Hepatic stellate cell (primary cell): Measurements from ENCODE around the gene PTEN.
A peak's percentile ranks its signal among the peaks of the same experiment; 100 is the strongest.
"Not testable (repeated sequence)": the region's sequence is repeated elsewhere in the genome, so short reads cannot be mapped to it uniquely, and the experiment has no call there.

Source experiments
- DNase-seq: peaks from one replicate; pipeline ENCODE4 v3.0.0; 2011; ENCODE audit warnings: low spot score

Gene PTEN

DNA sequence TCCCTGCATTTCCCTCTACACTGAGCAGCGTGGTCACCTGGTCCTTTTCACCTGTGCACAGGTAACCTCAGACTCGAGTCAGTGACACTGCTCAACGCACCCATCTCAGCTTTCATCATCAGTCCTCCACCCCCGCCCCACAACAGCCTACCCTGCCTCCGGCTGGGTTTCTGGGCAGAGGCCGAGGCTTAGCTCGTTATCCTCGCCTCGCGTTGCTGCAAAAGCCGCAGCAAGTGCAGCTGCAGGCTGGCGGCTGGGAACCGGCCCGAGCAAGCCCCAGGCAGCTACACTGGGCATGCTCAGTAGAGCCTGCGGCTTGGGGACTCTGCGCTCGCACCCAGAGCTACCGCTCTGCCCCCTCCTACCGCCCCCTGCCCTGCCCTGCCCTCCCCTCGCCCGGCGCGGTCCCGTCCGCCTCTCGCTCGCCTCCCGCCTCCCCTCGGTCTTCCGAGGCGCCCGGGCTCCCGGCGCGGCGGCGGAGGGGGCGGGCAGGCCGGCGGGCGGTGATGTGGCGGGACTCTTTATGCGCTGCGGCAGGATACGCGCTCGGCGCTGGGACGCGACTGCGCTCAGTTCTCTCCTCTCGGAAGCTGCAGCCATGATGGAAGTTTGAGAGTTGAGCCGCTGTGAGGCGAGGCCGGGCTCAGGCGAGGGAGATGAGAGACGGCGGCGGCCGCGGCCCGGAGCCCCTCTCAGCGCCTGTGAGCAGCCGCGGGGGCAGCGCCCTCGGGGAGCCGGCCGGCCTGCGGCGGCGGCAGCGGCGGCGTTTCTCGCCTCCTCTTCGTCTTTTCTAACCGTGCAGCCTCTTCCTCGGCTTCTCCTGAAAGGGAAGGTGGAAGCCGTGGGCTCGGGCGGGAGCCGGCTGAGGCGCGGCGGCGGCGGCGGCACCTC, at the start of gene PTEN, which contains the start of gene KLLN:
PTEN (plus strand) TSS at position 573 of the 891 bp plus-strand sequence. CDS start 845 bp downstream, outside the sequence.
KLLN (minus strand) TSS at position 481 of the 891 bp plus-strand sequence. CDS start 1,046 bp downstream, outside the sequence.
- DNase-seq, result peak; percentile 90

DNA sequence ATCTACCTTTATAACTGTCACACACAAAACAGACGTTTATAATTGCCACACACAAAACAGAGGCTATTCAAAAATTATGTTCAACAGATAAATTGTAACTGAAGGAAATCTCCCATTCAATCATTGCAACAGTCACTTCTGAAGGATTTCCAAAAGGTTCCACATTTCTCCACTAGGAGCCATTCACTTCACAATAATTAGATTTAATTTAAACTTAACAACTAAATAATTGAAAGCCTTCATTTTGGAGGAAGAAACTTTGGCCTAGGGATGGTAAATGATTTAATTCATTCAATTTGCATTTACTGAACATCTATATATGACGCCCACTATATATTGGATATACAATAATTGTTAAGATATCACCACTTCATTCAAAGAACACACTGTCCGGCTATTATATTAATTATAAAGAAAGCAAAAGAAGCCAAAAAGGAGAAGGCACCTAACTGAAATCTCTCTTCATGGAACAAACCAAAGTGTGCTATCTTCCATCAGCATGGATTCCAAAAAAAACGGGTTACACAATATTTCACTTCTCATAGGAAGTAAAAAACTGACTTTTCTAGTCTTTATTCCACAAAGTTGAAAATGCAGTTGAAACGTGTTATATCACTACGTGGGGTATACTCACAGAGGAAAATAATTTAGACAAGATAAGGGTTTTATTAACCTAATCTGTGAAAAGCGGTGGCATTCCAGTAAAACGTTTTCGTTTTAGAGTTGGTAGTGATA, 47.1 kb upstream of the PTEN start:
- DNase-seq, result no peak

DNA sequence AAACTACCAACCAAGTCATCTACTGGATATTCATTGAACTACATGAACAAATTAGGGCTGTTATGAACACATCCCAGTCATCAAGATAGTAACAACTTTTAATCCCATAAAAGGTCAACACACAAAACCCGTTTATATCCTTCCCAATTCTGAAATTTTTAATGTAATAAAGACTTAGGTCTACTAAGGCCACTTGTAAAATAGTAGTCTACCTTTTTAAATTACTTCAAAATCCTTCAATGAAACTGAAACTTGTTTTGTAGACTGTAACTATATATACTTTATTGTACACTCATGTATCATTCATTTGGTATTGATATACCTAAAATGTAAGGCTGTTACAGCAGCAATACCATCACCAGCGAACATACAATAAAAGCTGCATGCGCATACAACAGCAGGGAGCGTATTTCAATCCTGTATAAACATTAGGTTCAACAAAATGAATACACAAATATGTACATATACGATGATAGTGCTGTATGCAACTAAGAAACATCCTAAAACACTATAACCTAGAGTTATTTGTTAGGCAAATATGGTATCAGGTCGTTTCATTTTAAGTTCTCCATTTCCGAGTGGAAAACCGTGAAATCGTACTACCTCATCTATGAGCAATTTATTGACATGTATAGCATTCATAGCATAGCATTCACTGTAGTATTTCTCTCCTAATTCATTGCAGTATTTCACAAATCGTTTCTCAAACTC, 46.4 kb upstream of the PTEN start:
- DNase-seq, result no peak

DNA sequence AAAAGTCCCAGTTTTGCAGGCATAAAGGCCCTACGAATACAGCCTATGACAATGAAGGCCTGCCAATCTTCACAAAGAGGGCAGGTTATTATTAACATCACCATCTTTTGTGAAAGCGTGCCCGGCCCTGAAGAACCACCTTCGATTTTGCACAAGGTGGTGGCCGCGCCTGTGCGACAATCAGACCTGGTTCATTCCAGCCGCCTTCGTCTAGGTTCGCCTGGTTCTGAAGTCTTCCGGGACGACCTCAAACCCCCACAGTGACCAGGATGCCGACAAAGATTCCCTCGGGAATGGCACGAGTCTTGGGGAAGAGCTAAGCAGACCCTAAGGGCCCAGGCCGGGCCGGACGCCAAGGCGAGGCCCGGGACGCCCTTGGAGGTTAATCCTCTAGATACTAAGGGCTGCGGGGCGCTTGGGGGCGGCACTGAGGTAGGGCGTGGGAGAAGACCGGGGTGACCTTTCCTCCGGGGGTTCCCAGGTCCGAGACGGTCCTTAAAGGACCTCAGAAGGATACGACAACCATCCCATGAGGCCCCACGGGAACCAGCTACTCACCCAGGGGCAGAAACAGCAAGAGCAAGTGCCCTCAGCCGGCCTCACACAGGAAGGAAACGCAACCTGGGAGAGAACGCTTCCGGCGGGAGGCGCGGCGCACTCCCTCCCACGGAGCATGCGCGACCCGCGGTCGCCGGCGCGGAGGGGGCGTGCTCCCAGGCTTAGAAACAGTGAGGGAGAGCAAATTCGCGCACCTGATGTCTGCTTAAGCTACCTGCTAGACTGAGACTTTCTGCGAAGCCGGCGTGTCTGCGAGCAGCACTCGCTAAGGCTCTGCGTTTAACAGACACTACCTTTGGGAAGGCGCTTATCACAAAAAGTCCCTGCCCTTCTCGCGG, 45.6 kb upstream of the PTEN start, which contains the start of gene ATAD1:
ATAD1 (minus strand) TSS at position 618 of the 896 bp plus-strand sequence. CDS start 3,627 bp downstream, outside the sequence.
- peak; percentile 86 for DNase-seq

DNA sequence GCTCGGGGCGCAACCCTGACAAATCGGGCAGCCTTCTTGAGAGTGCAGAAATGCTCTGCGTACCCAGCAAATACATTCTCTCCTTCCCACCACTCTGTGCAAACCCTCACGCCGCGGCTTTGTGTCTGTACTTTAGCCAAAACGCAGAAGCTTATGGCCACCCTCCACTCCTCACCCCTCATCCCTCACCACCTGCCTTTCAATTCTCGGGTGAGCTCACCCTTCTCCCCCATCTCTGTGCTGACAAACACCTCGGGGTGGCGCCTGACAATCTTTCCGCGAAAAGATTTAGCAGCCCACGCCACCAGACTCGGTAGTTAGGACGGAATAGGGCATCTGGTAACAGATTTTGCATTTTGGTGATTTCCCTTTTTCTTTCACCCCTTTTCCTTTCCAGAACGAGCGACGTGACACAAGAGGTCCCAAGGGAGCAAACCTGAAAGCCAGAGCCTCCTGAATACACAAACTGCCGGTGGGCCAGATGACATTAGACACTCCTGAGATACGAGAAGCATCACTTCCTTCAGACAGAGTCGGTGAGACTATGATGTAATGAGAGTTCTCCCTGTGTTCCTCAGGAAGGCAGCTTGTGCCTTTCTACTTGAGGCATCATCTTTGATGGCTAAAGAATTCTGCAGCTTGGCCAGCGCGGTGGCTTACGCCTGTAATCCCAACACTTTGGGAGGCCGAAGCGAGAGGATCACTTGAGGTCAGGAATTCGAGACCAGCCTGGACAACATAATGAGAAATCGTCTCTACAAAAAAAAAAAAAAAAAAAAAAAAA, 44.7 kb upstream of the PTEN start:
- peak; percentile 6 for DNase-seq

DNA sequence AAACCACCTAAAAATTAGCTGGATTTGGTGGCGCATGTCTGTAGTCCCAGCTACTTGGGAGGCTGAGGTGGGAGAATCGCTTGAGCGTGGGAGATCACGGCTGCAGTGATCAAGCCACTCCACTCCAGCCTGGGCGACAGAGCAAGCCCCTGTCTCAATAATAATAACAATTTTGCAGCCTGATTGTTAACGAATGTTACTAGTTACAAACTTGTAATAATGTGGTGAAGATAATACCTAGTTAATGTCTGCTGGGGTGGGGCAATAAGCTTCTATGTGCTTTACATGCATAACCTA, 44.2 kb upstream of the PTEN start:
- DNase-seq, result no peak

DNA sequence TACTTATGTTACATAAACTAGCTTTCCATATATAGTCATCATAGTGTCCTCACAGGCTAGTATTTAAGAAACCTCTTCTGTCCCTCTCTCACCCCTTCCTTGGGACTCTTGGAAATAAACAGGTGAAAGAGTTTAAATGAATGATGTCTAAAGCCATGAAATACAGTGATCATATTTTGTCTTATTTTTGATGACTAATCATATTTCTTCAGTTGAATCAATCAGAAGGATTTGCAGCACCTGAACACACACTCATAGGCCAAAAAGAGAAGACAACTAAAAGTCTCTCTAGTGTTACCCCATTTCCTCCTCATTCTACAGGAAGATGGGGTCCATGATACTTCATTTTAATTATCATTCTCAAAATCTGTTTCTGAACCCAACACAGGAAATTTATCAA, 36.8 kb upstream of the PTEN start:
- DNase-seq, result no peak

DNA sequence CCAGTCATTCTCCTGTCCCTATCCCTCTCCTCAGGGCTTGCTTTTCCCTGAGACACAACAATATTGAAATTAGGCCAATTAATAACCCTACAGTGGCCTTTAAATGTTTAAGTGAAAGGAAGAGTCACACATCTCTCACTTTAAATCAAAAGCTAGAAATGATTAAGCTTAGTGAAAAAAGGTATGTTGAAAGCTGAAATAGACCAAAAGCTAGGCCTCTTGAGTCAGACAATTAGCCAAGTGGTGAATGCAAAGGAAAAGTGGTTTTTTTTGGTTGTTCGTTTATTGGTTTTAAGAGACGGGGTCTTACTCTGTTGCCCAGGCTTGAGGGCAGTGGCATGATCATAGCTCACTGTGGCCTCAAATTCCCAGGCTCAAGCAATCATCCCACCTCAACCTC, 35.7 kb upstream of the PTEN start:
- DNase-seq, result no peak

DNA sequence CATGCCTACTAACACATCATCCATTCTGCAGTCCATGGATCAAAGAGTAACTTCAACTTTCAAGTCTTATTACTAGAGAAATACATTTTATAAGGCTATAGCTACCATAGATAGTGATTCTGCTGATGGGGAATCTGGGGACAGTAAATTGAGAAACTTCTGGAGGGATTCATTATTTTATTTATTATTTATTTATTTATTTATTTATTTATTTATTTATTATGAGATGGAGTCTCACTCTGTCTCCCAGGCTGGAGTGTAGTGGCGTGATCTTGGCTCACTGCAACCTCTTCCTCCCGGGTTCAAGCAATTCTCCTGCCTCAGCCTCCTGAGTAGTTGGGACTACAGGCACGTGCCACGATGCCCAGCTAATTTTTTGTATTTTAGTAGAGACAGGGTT, 34.4 kb upstream of the PTEN start:
- DNase-seq, result not testable (repeated sequence)

DNA sequence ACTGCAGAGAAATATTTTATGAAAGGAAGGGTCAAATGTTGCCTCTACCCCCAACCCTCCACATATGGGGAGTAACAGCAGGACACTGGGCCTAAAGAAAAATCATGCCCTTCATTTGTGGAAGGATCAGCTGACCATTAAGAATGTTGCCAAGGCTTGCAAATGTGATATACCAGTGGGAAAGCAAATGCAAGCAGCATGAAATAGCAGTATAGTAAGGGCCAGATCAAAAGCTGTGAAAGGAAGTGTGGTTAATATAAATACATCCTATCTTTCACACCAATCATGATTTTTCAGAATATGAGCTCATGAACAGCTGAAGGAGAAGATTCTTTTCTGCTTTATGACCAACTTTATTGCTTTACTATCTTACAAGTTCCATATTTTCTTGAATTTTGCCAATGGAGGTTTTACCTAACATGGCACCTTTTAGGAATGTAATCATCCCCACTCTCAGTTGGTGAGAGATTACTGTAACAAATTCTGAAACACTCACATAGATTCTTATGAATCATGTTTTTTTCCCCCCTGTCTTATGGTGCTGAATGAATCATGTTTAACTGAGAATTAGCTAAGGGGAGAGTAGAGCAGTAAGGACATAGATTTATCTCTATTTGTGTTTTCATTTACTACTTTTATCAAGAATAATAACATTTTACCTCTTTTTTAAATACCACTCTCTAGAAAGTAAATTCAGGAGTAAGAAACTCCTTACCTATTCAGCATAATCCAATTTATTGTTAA, 33.3 kb upstream of the PTEN start:
- no peak for DNase-seq

DNA sequence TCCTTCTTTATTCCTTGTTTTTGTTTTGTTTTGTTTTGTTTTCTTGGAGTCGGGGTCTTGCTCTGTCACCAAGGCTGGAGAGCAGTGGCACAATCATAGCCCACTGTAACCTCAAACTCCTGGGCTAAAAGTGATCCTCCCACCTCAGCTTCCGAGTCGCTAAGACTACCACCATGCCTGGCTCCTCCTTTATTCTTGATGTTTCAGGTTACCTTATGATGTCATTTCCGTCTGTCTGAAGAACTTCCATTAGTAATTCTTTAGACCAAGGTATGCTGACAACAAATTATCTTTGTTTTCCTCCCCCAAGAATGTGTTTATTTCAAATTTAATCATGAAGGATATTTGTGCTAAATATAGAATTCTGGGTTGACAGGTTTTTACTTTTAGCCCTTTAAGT, 27.3 kb upstream of the PTEN start:
- DNase-seq, result no peak

DNA sequence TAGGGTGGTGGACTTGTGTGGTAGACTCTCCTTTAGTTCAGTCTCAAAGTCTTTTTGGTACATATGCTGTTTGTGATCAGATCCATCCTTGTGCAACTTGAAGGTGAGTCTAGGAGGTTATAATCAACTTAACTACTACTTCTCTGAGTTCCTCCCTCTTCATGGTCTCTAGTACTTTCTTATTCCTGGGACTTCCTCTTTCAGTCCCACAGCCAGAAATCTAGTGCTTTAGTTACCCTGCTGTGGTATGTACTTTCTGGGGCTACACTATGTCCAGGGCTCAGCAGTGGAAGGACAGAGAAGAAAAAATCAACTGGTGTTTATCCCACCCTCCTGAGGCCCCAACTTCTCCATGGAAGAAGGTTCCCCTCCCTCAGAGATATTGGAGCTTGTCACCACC, 26.0 kb upstream of the PTEN start:
- DNase-seq, result no peak

DNA sequence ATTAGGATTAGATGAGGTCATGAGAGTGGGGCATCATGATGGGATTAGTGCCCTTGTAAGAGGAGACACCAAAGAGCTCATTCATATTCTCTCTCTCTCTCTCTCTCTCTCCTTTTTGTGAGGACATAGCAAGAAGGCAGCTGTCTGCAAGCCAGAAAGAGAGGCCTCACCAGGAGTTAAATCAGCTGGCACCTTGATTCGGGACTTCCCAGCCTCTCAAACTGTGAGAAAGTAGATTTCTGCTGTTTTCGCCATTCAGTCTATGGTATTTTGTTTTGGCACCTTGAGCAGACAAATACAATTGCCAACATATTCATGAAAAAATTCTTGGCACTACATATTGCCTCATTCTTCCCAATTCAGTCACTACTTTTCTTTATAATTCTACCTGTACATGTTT, 24.8 kb upstream of the PTEN start:
- DNase-seq, result no peak

DNA sequence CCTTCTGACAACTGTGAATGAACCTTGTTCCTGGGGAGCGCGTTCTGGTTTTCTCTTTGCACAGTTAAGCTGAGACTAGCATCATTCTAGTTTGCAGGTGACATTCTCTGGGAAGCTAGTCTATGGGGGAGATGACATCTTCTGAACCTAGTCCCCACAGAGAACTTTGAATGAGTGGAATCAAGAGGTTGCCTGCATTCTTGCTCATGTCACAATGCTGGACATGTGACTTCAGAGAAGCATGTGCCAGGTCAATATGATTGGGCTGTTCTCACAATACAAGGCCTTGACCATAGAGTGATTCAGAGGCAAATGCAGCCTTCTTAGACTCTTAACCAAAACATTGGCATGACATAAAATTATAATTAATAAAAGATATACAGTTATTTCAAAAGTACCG, 22.2 kb upstream of the PTEN start:
- DNase-seq, result no peak

DNA sequence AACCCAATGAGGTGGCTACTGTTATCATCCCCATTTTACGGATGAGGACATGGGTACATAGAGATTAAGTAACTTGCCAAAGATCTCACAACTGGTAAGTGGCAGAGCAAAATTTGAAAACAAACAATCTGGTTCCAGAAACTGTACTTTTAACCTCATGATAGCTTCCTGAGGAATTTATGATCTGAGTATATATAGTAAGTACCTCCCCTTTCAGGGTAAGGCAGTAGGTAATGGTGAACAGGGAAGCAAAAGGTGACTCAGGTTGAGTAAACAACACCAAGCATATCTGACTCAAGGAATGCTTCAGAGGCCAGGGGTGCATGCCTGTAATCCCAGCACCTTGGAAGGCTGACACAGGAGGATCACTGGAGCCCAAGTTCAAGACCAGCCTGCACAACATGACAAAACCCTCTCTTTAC, 21.2 kb upstream of the PTEN start:
- no peak for DNase-seq

DNA sequence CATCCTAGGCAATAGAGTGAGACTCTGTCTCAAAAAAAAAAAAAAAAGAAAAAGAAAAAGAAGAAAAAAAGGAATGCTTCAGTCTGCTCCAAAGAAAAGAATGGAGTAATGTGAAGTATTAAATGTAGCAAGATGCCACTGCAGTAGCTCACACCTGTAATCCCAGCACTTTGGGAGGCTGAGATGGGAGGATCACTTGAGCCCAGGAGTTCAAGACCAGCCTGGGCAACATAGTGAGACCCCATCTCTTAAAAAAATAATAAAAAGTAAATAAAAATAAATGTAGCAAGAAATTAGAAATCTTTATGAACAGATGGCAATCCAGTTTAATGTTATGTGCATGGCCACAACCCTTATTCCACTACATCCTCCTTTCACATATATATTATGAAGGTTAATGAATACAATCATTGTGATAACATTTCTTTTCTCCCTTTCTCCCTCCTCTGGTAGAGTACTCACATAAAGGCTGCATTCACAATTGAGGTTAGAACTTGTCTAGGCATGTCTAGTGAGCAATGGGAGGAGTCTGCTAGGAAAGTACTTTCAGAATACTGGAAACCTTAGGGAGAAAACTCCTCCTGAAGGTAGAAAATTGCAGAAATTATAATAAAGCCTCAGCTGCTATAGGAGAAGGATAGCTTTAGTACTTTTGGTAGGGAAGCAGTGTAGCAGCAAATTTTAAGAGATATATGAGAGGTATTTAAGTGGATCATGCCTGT, 20.5 kb upstream of the PTEN start:
- no peak for DNase-seq

DNA sequence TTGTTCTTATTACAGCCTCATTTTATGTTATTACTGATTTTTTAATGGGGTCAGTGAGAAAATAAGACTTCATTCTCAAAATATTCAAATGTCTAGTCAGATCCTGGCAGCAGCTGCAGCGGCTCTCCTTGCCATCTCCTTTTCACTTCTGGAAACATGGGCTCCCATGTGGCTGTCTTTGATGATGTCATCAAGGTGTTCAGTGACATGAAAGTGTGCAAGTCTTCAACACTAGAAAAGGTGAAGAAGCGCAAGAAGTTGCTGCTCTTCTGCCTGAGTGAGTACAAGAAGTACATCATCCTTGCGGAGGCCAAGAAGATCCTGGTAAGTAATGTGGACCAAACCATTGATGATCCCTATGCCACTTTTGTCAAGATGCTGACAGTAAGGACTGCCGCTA, 19.7 kb upstream of the PTEN start:
- DNase-seq, result no peak

DNA sequence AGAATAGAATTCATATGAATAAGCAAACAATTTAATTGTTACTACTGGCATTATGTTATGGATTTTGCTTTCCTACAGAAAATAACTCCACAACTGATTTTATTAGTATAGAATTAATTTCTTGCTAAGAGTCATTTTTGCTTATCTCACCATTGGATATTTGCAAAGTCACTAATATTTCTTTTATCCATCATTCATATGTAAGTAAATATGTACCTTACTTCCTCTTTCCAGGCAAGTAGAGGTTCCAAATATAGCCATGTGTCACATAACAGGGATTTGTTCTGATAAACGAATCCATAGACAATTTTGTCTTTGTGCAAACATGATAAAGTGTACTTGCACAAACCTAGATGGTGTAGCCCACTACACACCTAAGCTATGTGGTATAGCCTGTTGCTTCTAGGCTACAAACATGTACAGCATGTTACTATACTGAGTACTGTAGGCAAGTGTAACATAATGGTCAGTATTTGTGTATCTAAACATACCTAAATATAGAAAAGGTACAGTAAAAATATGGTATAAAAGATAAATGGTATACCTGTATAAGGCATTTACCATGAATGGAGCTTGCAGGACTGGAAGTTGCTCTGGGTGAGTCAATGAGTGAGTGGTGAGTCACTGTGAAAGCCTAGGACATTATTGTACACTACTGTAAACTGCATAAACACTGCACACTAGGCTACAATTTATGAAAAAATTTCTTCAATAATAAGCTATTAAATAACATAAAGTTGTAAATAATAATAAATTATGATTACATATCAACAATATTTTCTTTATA, 18.4 kb upstream of the PTEN start:
- no peak for DNase-seq

DNA sequence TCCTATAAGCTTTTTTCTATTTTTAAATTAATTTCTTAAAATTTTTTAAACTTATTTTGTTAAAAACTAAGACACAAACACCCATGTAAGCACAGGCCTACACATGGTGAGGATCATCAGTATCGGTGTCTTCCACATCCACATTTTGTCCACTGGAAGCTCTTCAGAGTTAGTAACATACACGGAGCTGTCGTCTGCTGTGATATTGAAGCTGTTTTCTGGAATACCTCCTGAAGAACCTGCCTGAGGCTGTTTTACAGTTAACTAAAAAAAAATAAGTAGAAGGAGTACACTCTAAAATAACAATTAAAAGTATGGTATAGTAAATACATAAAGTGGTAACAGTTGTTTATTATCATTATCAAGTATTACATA, 17.8 kb upstream of the PTEN start:
- DNase-seq, result no peak
